ENCODE measurements around the gene CRB2. TPM values are rescaled to one million over a fixed set of nuclear protein-coding genes. Genes with fewer than 3 reads are reported as not detected.

The CRB2 gene
- total and polyA plus RNA-seq, 2 experiments from 2014 or later = 5.5 to 7.0 TPM

GRCh38 chr9:123392802-123393201 is 36.8 kb downstream of the CRB2 start:
- H3K9me2 ChIP-seq (replicated peaks; ENCODE audit: insufficient read depth) = no peaks in the 10 kb centered on the region
- H3K4me3 ChIP-seq = no peak overlapping the region
- H3K79me2 ChIP-seq = no peaks in the 10 kb centered on the region
- H3K36me3 ChIP-seq (replicated peaks; ENCODE audit: insufficient read depth, low read depth) = no peaks in the 10 kb centered on the region
- 96% methylated on average over 4 of the region's 4 CpGs for WGBS (ENCODE audit: low lambda C conversion rate, missing lambda C conversion rate)
- no peaks in the 10 kb centered on the region for H3K27me3 ChIP-seq
- no peaks in the 10 kb centered on the region for H3K9me3 ChIP-seq (ENCODE audit: low read depth)
- DNase-seq (ENCODE audit: low spot score) = no peak
- TF ChIP-seq, protein P1, sequence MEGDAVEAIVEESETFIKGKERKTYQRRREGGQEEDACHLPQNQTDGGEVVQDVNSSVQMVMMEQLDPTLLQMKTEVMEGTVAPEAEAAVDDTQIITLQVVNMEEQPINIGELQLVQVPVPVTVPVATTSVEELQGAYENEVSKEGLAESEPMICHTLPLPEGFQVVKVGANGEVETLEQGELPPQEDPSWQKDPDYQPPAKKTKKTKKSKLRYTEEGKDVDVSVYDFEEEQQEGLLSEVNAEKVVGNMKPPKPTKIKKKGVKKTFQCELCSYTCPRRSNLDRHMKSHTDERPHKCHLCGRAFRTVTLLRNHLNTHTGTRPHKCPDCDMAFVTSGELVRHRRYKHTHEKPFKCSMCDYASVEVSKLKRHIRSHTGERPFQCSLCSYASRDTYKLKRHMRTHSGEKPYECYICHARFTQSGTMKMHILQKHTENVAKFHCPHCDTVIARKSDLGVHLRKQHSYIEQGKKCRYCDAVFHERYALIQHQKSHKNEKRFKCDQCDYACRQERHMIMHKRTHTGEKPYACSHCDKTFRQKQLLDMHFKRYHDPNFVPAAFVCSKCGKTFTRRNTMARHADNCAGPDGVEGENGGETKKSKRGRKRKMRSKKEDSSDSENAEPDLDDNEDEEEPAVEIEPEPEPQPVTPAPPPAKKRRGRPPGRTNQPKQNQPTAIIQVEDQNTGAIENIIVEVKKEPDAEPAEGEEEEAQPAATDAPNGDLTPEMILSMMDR (IDR thresholded peaks at IDR 0.05; ENCODE audit: poor library complexity) = no peak
- no peak for TF ChIP-seq EZH2phosphoT487 (IDR thresholded peaks at IDR 0.05; ENCODE audit: low read depth, severe bottlenecking, unreplicated experiment)
- no peak for TF ChIP-seq EZH2 (IDR thresholded peaks at IDR 0.05; ENCODE audit: borderline replicate concordance)
- H3K27ac ChIP-seq = no peak overlapping the region
- no peaks in the 10 kb centered on the region for H3K4me1 ChIP-seq (ENCODE audit: insufficient read depth)
- H3K4me2 ChIP-seq = no peak overlapping the region
- H2AFZ ChIP-seq = no peak overlapping the region
- H4K20me1 ChIP-seq (ENCODE audit: insufficient read depth, poor library complexity, severe bottlenecking) = no peaks in the 10 kb centered on the region

GRCh38 chr9:123394291-123395235 is 38.6 kb downstream of the CRB2 start:
- Histone ChIP-seq H3K79me2 (no peaks in the 10 kb centered on the region), H2AFZ (no peak overlapping the region), H3K27me3 (no peaks in the 10 kb centered on the region), H3K36me3 (replicated peaks; ENCODE audit: insufficient read depth, low read depth) (no peaks in the 10 kb centered on the region), H3K4me1 (ENCODE audit: insufficient read depth) (no peaks in the 10 kb centered on the region), H3K4me3 (no peak overlapping the region), H3K9me3 (ENCODE audit: low read depth) (no peaks in the 10 kb centered on the region), H3K4me2 (no peak overlapping the region), H4K20me1 (ENCODE audit: insufficient read depth, poor library complexity, severe bottlenecking) (no peaks in the 10 kb centered on the region), H3K9me2 (replicated peaks; ENCODE audit: insufficient read depth) (no peaks in the 10 kb centered on the region), H3K27ac (no peak overlapping the region)
- DNase-seq (ENCODE audit: low spot score) = no peak
- TF ChIP-seq EZH2phosphoT487 (IDR thresholded peaks at IDR 0.05; ENCODE audit: low read depth, severe bottlenecking, unreplicated experiment) (no peak), EZH2 (IDR thresholded peaks at IDR 0.05; ENCODE audit: borderline replicate concordance) (no peak)
- TF ChIP-seq, protein P1 (IDR thresholded peaks at IDR 0.05; ENCODE audit: poor library complexity) = no peak
- 87% methylated on average over 16 of the region's 16 CpGs for WGBS (ENCODE audit: low lambda C conversion rate, missing lambda C conversion rate)

DNA sequence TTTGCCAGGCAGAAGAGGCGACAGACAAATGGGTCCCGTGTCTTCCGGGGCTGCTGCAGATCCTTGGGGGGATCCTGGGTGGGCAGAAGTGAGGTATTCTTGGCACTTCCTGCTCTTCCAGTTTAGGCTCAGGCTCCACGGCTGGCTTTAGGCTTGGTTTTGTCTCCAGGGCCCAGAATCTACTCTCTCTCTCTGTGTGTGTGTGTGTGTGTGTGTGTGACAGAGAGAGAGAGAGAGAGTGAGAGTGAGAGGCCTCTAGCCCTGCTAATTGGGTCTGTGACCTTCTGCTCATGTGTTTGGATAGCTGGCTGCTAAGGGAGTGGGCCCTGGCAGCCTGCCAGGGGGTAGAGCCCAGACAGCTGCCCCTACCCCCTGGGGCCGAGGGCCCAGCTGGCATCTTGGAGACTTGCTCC is 39.3 kb downstream of the CRB2 start:
- no peaks in the 10 kb centered on the region for H3K9me3 ChIP-seq (ENCODE audit: low read depth)
- no peak overlapping the region for H3K27ac ChIP-seq
- no peaks in the 10 kb centered on the region for H3K4me1 ChIP-seq (ENCODE audit: insufficient read depth)
- H3K36me3 ChIP-seq (replicated peaks; ENCODE audit: insufficient read depth, low read depth) = no peaks in the 10 kb centered on the region
- H3K4me3 ChIP-seq = no peak overlapping the region
- H2AFZ ChIP-seq = no peak overlapping the region
- H3K27me3 ChIP-seq = no peaks in the 10 kb centered on the region
- H4K20me1 ChIP-seq (ENCODE audit: insufficient read depth, poor library complexity, severe bottlenecking) = no peaks in the 10 kb centered on the region
- H3K4me2 ChIP-seq = no peak overlapping the region
- no peak for TF ChIP-seq EZH2phosphoT487 (IDR thresholded peaks at IDR 0.05; ENCODE audit: low read depth, severe bottlenecking, unreplicated experiment)
- TF ChIP-seq EZH2 (IDR thresholded peaks at IDR 0.05; ENCODE audit: borderline replicate concordance) = no peak
- TF ChIP-seq, protein P1 (IDR thresholded peaks at IDR 0.05; ENCODE audit: poor library complexity) = no peak
- no peak for DNase-seq (ENCODE audit: low spot score)
- H3K9me2 ChIP-seq (replicated peaks; ENCODE audit: insufficient read depth) = no peaks in the 10 kb centered on the region
- WGBS (ENCODE audit: low lambda C conversion rate, missing lambda C conversion rate) = 63% methylated on average over 4 of the region's 5 CpGs
- no peaks in the 10 kb centered on the region for H3K79me2 ChIP-seq
